Sigmoid colon (tissue), 7 donors: ENCODE measurements around the gene CHAF1B. TPM values are rescaled to one million over a fixed set of nuclear protein-coding genes. Genes with fewer than 3 reads are reported as not detected.

Experiments
- DNase-seq: peaks from one replicate; pipeline ENCODE4 v3.0.0-alpha.2; 2019
- H3K27ac ChIP-seq, 4 donors: fragments of 200-600 bp; sonication (generic); one replicate each; pipeline ENCODE4 v1.5.1; 2016 to 2019; ENCODE audit warnings: mild to moderate bottlenecking in 1 of 4
- H3K27me3 ChIP-seq, 3 donors: fragments of 200-600 bp; sonication (generic); one replicate each; pipeline ENCODE4 v1.5.1; 2019; ENCODE audit warnings: mild to moderate bottlenecking in 1 of 3
- H3K36me3 ChIP-seq, 4 donors: fragments of 200-600 bp; sonication (generic); one replicate each; pipeline ENCODE4 v1.5.1; 2016 to 2019
- H3K4me1 ChIP-seq, 4 donors: fragments of 200-600 bp; sonication (generic); one replicate each; pipeline ENCODE4 v1.5.1; 2017 to 2019
- H3K4me3 ChIP-seq, 4 donors: fragments of 200-600 bp; sonication (generic); one replicate each; pipeline ENCODE4 v1.5.1; 2017 to 2019; ENCODE audit warnings: mild to moderate bottlenecking in 2 of 4, moderate library complexity in 1 of 4
- H3K9me3 ChIP-seq, 4 donors: fragments of 200-600 bp in 3 of 4; sonication (generic) in 3 of 4; one replicate each; pipeline versions ENCODE4 v1.5.1 to v1.6.1; 2013 to 2019
- EP300 ChIP-seq, 4 donors: sonication (generic); formaldehyde crosslinking; IDR thresholded peaks; one replicate each; pipeline ENCODE4 v1.6.1; 2017; ENCODE audit warnings: antibody characterized with exemption in 4 of 4
- POLR2A ChIP-seq, 2 donors: fragments of 450-650 bp; IDR thresholded peaks; one replicate each; pipeline ENCODE4 v1.6.1; 2016; ENCODE audit warnings: antibody characterized with exemption in 2 of 2, mild to moderate bottlenecking in 2 of 2, moderate library complexity in 2 of 2
- POLR2AphosphoS5 ChIP-seq, 4 donors: sonication (generic); formaldehyde crosslinking; IDR thresholded peaks; one replicate each; pipeline ENCODE4 v1.6.1; 2017; ENCODE audit warnings: antibody characterized with exemption in 4 of 4
- WGBS, 2 donors: extraction: QIAGEN DNeasy Blood & Tissue Kit; methylation state at CpG; one replicate each; pipeline ENCODE4 v1.1.7; 2013; 5-methylcytosine and 5-hydroxymethylcytosine counted together
- intact Hi-C: fragments of 100-400 bp; cut with DNase I; formaldehyde crosslinking; loops from one replicate; pipeline ENCODE4 v1.15.1; 2023
- polyA plus RNA-seq, 3 donors: library from polyadenylated mRNA; stranded (reverse); fragments of 200-250 nt; gene quantifications; one replicate each; pipeline ENCODE4 v1.2.3, GENCODE V29; 2013
- total RNA-seq, 4 donors: library from RNA; depleted of rRNA; stranded (reverse); fragments of >200 nt; gene quantifications; one replicate each; pipeline ENCODE4 v1.1.0, GENCODE V29; 2016
- TF ChIP-seq, protein P1 (sequence below), 4 experiments: fragments of 450-650 bp in 3 of 4; fragments of 200-600 bp in 1 of 4; IDR thresholded peaks; one replicate each; pipeline ENCODE4 v1.5.1; 2016 to 2019; ENCODE audit warnings: antibody characterized with exemption in 4 of 4, mild to moderate bottlenecking in 3 of 4, moderate library complexity in 2 of 4
- donor health status: healthy with polysubstance abuse.
- donor health status: Bipolar disorder and iron deficiency.
- donor health status: healthy.

CHAF1B gene
- total and polyA plus RNA-seq, 7 donors, result 0.36 to 3.5 (median 0.66) TPM

DNA sequence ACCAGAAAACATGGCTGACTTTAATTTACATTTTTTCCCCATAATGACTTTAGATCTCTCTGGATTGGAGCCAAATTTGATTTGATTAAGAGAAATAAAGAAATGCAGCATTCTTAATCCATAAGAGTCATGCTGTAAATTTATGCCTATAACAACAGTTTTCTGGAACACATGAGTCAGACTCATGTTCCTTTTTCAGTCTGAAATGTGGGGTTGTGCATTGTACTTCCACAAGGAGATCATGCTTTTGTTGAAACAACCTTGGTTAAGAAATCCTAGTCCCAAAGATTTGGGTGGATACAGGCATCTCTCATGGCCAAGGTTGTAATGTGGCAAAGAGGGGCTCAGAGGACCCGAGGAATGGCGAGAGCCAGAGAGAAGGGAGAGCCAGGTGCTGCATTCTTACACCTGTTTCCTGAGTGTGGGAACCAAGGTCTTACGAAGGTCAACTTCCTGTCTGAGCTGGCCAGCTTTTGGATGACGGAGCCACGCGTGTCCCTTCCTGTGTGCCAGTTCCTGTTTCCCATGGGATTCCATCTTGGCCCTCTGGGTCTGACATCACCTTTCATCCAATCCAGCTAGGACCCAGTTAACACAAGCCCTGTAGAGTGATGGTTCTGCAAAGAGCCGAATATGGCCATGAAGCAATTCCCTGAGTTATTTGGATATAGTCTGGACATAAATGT, 71.7 kb downstream of the CHAF1B start:
- Histone ChIP-seq H3K4me1 (no peaks in the 10 kb centered on the region), H3K36me3 (no peaks in the 10 kb centered on the region), H3K9me3 (no peaks in the 10 kb centered on the region), H3K27ac (no peak overlapping the region), H3K27me3 (peaks cover 0 to 16% (median 0%) of the 10 kb centered on the region in 3 donors), H3K4me3 (no peak overlapping the region)
- intact Hi-C loops, result no loop called here
- 76 to 87% methylated on average over 7 of the region's 7 CpGs for WGBS, 2 donors
- TF ChIP-seq, protein P1, sequence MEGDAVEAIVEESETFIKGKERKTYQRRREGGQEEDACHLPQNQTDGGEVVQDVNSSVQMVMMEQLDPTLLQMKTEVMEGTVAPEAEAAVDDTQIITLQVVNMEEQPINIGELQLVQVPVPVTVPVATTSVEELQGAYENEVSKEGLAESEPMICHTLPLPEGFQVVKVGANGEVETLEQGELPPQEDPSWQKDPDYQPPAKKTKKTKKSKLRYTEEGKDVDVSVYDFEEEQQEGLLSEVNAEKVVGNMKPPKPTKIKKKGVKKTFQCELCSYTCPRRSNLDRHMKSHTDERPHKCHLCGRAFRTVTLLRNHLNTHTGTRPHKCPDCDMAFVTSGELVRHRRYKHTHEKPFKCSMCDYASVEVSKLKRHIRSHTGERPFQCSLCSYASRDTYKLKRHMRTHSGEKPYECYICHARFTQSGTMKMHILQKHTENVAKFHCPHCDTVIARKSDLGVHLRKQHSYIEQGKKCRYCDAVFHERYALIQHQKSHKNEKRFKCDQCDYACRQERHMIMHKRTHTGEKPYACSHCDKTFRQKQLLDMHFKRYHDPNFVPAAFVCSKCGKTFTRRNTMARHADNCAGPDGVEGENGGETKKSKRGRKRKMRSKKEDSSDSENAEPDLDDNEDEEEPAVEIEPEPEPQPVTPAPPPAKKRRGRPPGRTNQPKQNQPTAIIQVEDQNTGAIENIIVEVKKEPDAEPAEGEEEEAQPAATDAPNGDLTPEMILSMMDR (IDR thresholded peaks at IDR 0.05), result no peak
- TF ChIP-seq POLR2A (IDR thresholded peaks at IDR 0.05) (no peak), POLR2AphosphoS5 (IDR thresholded peaks at IDR 0.05) (no peak), EP300 (IDR thresholded peaks at IDR 0.05) (no peak)
- peak; percentile 22 for DNase-seq

DNA sequence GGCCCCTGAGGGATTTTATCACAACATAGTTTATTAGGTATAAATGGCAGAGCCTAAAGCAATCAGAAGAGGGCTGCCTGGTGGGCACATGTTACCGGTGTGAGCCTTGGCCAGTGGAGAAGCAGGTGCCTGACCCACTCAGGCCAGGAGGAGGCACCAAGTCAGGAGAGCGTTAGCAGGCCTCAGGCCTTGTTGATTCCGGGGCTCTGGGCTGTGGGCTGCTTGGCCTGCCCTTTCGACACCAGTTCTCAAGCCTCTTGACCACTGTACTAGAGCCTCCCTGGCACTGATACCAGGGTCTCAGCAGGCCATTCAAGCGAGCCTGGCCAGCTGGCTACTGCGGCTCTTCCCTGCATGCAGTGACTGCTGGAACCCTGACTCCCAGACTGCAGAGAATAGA, 73.9 kb downstream of the CHAF1B start:
- TF ChIP-seq POLR2AphosphoS5 (IDR thresholded peaks at IDR 0.05) (no peak), POLR2A (IDR thresholded peaks at IDR 0.05) (no peak), EP300 (IDR thresholded peaks at IDR 0.05) (no peak)
- TF ChIP-seq, protein P1 (IDR thresholded peaks at IDR 0.05), result no peak
- Histone ChIP-seq H3K9me3 (no peaks in the 10 kb centered on the region), H3K4me1 (no peaks in the 10 kb centered on the region), H3K36me3 (no peaks in the 10 kb centered on the region), H3K27ac (no peak overlapping the region), H3K4me3 (no peak overlapping the region), H3K27me3 (peaks cover 0 to 21% (median 3%) of the 10 kb centered on the region in 3 donors)
- DNase-seq, result no peak
- intact Hi-C loops, result no loop called here
- WGBS, 2 donors, result 95 to 96% methylated on average over 6 of the region's 6 CpGs

DNA sequence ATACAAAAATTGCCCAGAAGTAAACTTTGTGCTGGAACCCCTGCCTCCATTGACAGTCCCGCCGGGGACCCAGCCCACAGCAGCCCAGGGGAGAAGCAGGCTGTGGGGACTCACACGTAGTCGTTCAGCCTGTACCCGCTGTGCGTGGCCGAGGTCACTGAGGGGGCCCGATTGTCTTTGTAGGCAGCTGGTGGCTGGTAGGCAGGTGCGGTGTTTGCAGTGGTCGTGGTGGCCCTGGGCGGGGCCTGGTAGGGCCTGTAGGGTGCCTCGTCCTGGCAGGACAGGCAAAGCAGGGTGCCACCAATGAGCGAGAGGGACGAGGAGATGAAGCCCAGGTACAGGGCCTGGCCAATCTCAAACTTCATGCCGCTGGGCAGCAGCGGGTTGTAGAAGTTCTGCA, 75.7 kb downstream of the CHAF1B start:
- Histone ChIP-seq H3K9me3 (no peaks in the 10 kb centered on the region), H3K4me1 (no peaks in the 10 kb centered on the region), H3K36me3 (no peaks in the 10 kb centered on the region), H3K27me3 (peaks cover 0 to 25% (median 3%) of the 10 kb centered on the region in 3 donors), H3K27ac (no peak overlapping the region), H3K4me3 (no peak overlapping the region)
- WGBS, 2 donors, result 86 to 90% methylated on average over 16 of the region's 16 CpGs
- TF ChIP-seq, protein P1 (IDR thresholded peaks at IDR 0.05), result no peak
- no peak for TF ChIP-seq POLR2A (IDR thresholded peaks at IDR 0.05)
- no peak for TF ChIP-seq EP300 (IDR thresholded peaks at IDR 0.05)
- TF ChIP-seq POLR2AphosphoS5 (IDR thresholded peaks at IDR 0.05), result no peak
- intact Hi-C loops, result no loop called here
- no peak for DNase-seq

DNA sequence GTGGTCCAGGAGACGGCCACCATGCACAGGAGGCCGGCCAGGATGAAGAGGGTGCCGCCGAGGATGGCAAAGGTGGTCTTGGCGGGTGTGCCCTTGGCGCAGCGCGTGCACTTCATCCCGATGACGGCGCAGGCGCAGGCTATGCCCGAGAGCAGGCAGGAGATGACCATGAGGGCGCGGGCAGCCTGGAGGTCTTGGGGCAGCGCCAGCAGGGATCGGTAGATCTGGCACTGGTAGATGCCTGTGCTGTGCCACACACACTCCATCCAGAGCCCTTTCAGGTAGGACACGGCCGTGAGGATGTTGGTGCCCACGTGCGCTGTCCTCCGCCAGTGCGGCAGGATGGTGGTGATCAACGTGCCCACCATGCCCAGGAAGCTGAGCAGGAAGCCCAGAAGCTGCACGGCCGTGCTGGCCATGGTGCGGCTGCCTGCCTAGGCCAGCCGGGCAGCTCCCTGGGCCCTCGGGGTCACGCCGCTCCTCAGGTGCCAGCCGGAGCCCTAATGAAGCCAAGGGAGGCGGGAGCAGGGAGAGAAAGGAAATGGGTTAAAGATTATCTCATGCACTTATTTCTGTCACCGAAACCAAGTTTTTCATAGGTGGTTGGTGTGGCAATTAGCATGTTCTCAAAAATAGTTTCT, 76.2 kb downstream of the CHAF1B start:
- no peaks in the 10 kb centered on the region for H3K4me1 ChIP-seq
- TF ChIP-seq POLR2A (IDR thresholded peaks at IDR 0.05) (no peak), POLR2AphosphoS5 (IDR thresholded peaks at IDR 0.05) (no peak), EP300 (IDR thresholded peaks at IDR 0.05) (no peak)
- TF ChIP-seq, protein P1 (IDR thresholded peaks at IDR 0.05), result no peak
- intact Hi-C loops, result no loop called here
- 69 to 91% methylated on average over 34 of the region's 34 CpGs for WGBS, 2 donors
- H3K36me3 ChIP-seq, result no peaks in the 10 kb centered on the region
- no peak for DNase-seq
- H3K27me3 ChIP-seq, result peaks cover 0 to 25% (median 3%) of the 10 kb centered on the region in 3 donors
- H3K4me3 ChIP-seq, result no peak overlapping the region
- no peak overlapping the region for H3K27ac ChIP-seq
- H3K9me3 ChIP-seq, result no peaks in the 10 kb centered on the region
